ENCODE results near the gene NELL1.

DNA sequence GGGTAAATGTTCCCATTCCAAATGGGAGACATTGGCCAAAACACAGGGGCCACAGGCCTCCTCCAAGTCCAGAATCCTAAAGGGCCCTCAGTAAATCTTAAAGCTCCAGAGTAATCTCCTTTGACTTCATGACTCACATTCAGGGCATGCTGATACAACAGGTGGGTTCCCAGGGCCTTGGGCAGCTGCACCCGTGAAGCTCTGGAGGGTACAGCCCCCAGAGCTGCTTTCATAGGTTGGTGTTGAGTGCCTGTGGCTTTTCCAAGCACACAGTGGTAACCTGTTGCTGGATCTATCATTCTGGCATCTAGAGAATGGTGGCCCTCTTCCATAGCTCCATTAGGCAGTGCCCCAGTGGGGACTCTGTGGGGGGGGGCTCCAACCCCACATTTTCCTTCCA lies 54.0 kb downstream of the NELL1 start:
- TF ChIP-seq, protein P1, sequence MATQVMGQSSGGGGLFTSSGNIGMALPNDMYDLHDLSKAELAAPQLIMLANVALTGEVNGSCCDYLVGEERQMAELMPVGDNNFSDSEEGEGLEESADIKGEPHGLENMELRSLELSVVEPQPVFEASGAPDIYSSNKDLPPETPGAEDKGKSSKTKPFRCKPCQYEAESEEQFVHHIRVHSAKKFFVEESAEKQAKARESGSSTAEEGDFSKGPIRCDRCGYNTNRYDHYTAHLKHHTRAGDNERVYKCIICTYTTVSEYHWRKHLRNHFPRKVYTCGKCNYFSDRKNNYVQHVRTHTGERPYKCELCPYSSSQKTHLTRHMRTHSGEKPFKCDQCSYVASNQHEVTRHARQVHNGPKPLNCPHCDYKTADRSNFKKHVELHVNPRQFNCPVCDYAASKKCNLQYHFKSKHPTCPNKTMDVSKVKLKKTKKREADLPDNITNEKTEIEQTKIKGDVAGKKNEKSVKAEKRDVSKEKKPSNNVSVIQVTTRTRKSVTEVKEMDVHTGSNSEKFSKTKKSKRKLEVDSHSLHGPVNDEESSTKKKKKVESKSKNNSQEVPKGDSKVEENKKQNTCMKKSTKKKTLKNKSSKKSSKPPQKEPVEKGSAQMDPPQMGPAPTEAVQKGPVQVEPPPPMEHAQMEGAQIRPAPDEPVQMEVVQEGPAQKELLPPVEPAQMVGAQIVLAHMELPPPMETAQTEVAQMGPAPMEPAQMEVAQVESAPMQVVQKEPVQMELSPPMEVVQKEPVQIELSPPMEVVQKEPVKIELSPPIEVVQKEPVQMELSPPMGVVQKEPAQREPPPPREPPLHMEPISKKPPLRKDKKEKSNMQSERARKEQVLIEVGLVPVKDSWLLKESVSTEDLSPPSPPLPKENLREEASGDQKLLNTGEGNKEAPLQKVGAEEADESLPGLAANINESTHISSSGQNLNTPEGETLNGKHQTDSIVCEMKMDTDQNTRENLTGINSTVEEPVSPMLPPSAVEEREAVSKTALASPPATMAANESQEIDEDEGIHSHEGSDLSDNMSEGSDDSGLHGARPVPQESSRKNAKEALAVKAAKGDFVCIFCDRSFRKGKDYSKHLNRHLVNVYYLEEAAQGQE (IDR thresholded peaks at IDR 0.05; ENCODE audit: insufficient replicate concordance, low read depth) = no peak
- TF ChIP-seq GABPA (IDR thresholded peaks at IDR 0.05; ENCODE audit: low read depth) (no peak), POLR2AphosphoS5 (IDR thresholded peaks at IDR 0.05; ENCODE audit: low read depth) (no peak), SPI1 (IDR thresholded peaks at IDR 0.05; ENCODE audit: borderline replicate concordance, low read depth) (no peak)
- TF ChIP-seq, protein P2, sequence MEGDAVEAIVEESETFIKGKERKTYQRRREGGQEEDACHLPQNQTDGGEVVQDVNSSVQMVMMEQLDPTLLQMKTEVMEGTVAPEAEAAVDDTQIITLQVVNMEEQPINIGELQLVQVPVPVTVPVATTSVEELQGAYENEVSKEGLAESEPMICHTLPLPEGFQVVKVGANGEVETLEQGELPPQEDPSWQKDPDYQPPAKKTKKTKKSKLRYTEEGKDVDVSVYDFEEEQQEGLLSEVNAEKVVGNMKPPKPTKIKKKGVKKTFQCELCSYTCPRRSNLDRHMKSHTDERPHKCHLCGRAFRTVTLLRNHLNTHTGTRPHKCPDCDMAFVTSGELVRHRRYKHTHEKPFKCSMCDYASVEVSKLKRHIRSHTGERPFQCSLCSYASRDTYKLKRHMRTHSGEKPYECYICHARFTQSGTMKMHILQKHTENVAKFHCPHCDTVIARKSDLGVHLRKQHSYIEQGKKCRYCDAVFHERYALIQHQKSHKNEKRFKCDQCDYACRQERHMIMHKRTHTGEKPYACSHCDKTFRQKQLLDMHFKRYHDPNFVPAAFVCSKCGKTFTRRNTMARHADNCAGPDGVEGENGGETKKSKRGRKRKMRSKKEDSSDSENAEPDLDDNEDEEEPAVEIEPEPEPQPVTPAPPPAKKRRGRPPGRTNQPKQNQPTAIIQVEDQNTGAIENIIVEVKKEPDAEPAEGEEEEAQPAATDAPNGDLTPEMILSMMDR (IDR thresholded peaks at IDR 0.05; ENCODE audit: insufficient read depth, low read length) = no peak
